HG03457 (cell line): ENCODE results near the gene FMN1.

Source experiments
- ATAC-seq: cut with Tn5 transposase; IDR thresholded peaks from one replicate; pipeline ENCODE4 v1.9.1; 2021; ENCODE audit warnings: moderate number of reproducible peaks; ENCODE audit not compliant: unreplicated experiment

Gene FMN1

GRCh38 chr15:32946210-32946609, 248.3 kb downstream of the FMN1 start:
- ATAC-seq: no peak

- ATAC-seq: no peak
These were observed 250.1 kb downstream of the FMN1 start for GRCh38 chr15:32944431-32944830.

- ATAC-seq: no peak
These were observed 250.8 kb downstream of the FMN1 start for GRCh38 chr15:32943711-32944110.

- ATAC-seq: no peak
These were observed 252.1 kb downstream of the FMN1 start for GRCh38 chr15:32942401-32942841.

- no peak for ATAC-seq
These were observed 252.7 kb downstream of the FMN1 start for GRCh38 chr15:32941823-32942222.

DNA sequence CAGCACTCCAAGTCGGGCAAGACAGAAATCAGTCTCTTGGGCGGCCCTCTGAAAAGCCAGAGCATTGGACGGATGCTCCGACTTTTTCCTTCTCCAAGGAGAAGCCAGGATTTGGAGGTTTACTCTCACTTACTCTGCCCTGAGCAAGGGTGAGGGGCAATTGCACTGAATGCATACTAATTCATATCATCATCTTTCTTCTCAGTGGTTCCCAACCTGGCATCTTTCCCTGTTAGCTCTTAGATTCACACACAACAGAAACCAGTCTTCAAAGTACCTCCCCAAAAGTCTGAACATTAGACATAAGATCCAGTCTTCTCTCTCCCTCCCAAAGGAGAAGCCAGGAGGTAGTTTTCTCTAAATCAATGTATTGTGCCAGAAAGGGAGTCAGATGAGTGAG, 257.5 kb downstream of the FMN1 start:
- ATAC-seq: no peak

GRCh38 chr15:32936283-32936918, 258.1 kb downstream of the FMN1 start:
- ATAC-seq: no peak

- ATAC-seq: no peak
These were observed 259.4 kb downstream of the FMN1 start for GRCh38 chr15:32935139-32935538.

DNA sequence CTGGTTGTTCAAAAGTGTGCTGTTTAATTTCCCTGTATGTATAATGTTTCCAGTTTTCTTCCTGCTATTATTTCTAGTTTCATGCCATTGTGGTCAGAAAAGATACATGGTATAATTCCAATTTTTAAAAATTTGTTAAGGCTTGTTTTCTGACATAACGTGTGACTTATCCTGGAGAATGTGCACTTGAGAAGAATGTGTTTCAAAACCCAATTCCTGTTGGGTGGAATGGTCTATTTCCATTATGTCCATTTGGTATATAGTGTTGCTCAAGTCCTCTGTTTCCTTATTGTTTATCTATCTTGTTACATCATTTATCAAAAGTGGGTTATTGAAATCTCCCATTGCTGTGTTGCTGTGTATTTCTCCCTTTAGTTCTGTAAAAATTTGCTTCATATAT, 261.3 kb downstream of the FMN1 start:
- ATAC-seq: no peak

- no peak for ATAC-seq
These were observed 265.6 kb downstream of the FMN1 start for GRCh38 chr15:32928876-32929275.

DNA sequence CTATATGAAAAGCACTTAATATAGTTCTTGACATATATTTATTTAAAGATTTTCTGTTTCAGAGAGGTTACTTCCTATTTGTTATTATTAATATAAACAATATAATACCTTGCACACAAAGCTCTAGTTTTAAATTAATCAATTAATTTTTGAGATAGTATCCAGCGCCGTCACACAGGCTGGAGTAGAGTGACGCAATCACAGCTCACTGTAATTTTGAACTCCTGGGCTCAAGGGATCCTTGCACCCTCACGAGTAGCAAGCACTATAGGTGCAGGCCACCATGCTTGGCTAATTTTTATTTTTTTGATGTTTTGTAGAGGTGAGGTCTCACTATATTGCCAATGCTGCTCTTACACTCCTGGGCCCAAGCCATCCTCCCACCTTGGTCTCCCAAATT, 267.4 kb downstream of the FMN1 start:
- ATAC-seq: no peak

DNA sequence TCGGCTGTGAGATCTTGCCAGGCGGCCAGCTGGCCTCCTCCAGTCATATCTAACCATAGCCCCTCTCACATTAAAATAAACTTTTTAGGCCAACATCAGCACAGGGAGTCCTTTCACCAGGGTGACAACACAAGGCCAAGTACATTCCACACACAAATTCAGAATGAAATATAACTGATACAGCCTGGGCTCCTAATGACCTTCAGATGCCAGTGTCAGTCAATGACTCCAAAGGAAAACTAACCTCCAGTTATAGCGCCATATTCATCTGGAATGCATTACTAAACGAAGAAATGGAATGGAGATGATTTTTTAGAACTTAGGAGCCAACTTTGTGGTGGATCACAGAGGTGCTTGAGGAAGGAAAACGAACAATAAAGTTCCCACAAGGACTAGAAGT, 271.3 kb downstream of the FMN1 start:
- ATAC-seq: no peak

- no peak for ATAC-seq
These were observed 272.0 kb downstream of the FMN1 start for GRCh38 chr15:32922541-32922940.

- ATAC-seq: no peak
These were observed 274.6 kb downstream of the FMN1 start for GRCh38 chr15:32919749-32920414.

- ATAC-seq: no peak
These were observed 276.0 kb downstream of the FMN1 start for GRCh38 chr15:32918547-32918946.

- ATAC-seq: no peak
These were observed 283.7 kb downstream of the FMN1 start for GRCh38 chr15:32910839-32911238.

DNA sequence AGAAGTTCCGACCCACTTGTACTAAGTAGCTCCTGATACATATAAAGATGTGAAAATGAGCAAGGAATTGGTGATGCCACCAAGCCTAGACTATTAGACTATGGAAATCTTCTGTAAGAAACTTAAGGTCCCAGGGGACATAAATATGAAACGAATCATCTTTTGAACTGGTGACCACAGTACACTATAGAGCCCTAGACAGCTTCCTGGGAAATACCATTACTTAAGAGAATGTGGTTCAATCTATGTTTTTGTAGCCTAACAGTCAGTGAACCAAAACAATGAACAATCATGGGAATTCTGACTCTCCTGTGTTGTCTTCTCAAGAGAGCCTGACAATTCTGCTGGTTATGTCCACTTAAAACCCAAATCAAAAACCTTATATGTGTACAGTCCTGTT, 285.1 kb downstream of the FMN1 start:
- ATAC-seq: no peak

GRCh38 chr15:32908872-32909271, 285.6 kb downstream of the FMN1 start:
- ATAC-seq: no peak

- peak; percentile 79 for ATAC-seq
These were observed 286.2 kb downstream of the FMN1 start for GRCh38 chr15:32908135-32908801.

GRCh38 chr15:32905481-32905880, 289.0 kb downstream of the FMN1 start:
- no peak for ATAC-seq

GRCh38 chr15:32904448-32904847, 290.1 kb downstream of the FMN1 start:
- no peak for ATAC-seq

GRCh38 chr15:32903591-32904290, 290.8 kb downstream of the FMN1 start:
- ATAC-seq: no peak
